Fibroblast of villous mesenchyme (primary cell): ENCODE data around the gene QARS1. TPM values are rescaled to one million over a fixed set of nuclear protein-coding genes. Genes with fewer than 3 reads are reported as not detected.
A peak's percentile ranks its signal among the peaks of the same experiment; 100 is the strongest.

Source experiments
- DNase-seq: peaks from one replicate; pipeline ENCODE4 v3.0.0-alpha.2; 2010; ENCODE audit warnings: low read depth
- H3K4me3 ChIP-seq: 2 replicates; pipeline ENCODE4 v1.5.1; 2011; ENCODE audit warnings: low read depth, mild to moderate bottlenecking, low read length
- CTCF ChIP-seq: IDR thresholded peaks from 2 replicates; pipeline ENCODE4 v1.5.1; 2012; ENCODE audit warnings: low read depth, mild to moderate bottlenecking, low read length; ENCODE audit not compliant: insufficient read depth
- total RNA-seq: library from RNA; depleted of rRNA; stranded (reverse); fragments of >200 nt; gene quantifications from 2 replicates; pipeline ENCODE4 v1.2.3, GENCODE V29; 2012

The QARS1 gene
- total RNA-seq, 1 donor: 215 TPM

- TF ChIP-seq CTCF: no peak
- DNase-seq: no peak
- H3K4me3 ChIP-seq: no peak overlapping the region
Measured at GRCh38 chr3:49098429-49098828, 6.1 kb downstream of the QARS1 start.

- H3K4me3 ChIP-seq: peak within 1 kb of the TSS; percentile 98
- TF ChIP-seq CTCF: peak; percentile 73
Measured at GRCh38 chr3:49093853-49094767, 10.4 kb downstream of the QARS1 start, which contains the start of gene QRICH1. Gene QRICH1, minus strand, starts transcription at chr3:49094071. Its CDS starts 17,054 bp downstream, at chr3:49077017.

GRCh38 chr3:49092938-49093852 lies 11.4 kb downstream of the QARS1 start:
- peak overlapping the region; percentile 98 for H3K4me3 ChIP-seq
- TF ChIP-seq CTCF: no peak
- peak; percentile 95 for DNase-seq

More at GRCh38 chr3:49093853-49094767, 10.4 kb downstream of the QARS1 start, which contains the start of gene QRICH1:
- peak; percentile 99 for DNase-seq

GRCh38 chr3:49081429-49081828 lies 23.1 kb downstream of the QARS1 start:
- DNase-seq: no peak
- no peak for TF ChIP-seq CTCF
- H3K4me3 ChIP-seq: no peak overlapping the region

- DNase-seq: no peak
- H3K4me3 ChIP-seq: no peak overlapping the region
- TF ChIP-seq CTCF: no peak
Measured at GRCh38 chr3:49079270-49079669, 25.3 kb downstream of the QARS1 start.

- DNase-seq: no peak
- TF ChIP-seq CTCF: no peak
- H3K4me3 ChIP-seq: no peak overlapping the region
Measured at GRCh38 chr3:49076646-49077045, 27.9 kb downstream of the QARS1 start.
